HEK293 (cell line): Measurements from ENCODE around the gene ITPKA.

Source experiments
- REPIN1 ChIP-seq: fragments of 450-650 bp; formaldehyde crosslinking; IDR thresholded peaks from 2 replicates; pipeline ENCODE4 v1.5.1; 2017; ENCODE audit warnings: missing biosample characterization, missing genetic modification characterization, low read depth
- REST ChIP-seq: fragments of 450-650 bp; formaldehyde crosslinking; IDR thresholded peaks from 2 replicates; pipeline ENCODE4 v1.5.1; 2016; ENCODE audit warnings: missing biosample characterization, missing genetic modification characterization
- SCRT1 ChIP-seq: fragments of 450-650 bp; formaldehyde crosslinking; IDR thresholded peaks from 2 replicates; pipeline ENCODE4 v1.5.1; 2016; ENCODE audit warnings: missing biosample characterization, missing genetic modification characterization, borderline replicate concordance
- SP3 ChIP-seq: fragments of 450-650 bp; formaldehyde crosslinking; IDR thresholded peaks from 2 replicates; pipeline ENCODE4 v1.5.1; 2016; ENCODE audit warnings: missing biosample characterization, missing genetic modification characterization
- ZNF121 ChIP-seq: fragments of 450-650 bp; formaldehyde crosslinking; IDR thresholded peaks from 2 replicates; pipeline ENCODE4 v1.5.1; 2016; ENCODE audit warnings: missing biosample characterization, missing genetic modification characterization
- ZNF302 ChIP-seq: fragments of 450-650 bp; formaldehyde crosslinking; IDR thresholded peaks from 2 replicates; pipeline ENCODE4 v1.5.1; 2016; ENCODE audit warnings: missing biosample characterization, missing genetic modification characterization, low read depth
- ZNF558 ChIP-seq: fragments of 450-650 bp; formaldehyde crosslinking; IDR thresholded peaks from 2 replicates; pipeline ENCODE4 v1.5.1; 2016; ENCODE audit warnings: missing biosample characterization, missing genetic modification characterization
- ZNF560 ChIP-seq: fragments of 450-650 bp; formaldehyde crosslinking; IDR thresholded peaks from 2 replicates; pipeline ENCODE4 v1.5.1; 2017; ENCODE audit warnings: missing biosample characterization, missing genetic modification characterization, borderline replicate concordance
- ZNF621 ChIP-seq: fragments of 450-650 bp; formaldehyde crosslinking; IDR thresholded peaks from 2 replicates; pipeline ENCODE4 v1.5.1; 2017; ENCODE audit warnings: missing biosample characterization, missing genetic modification characterization
- TF ChIP-seq, protein P1 (sequence below): fragments of 450-650 bp; formaldehyde crosslinking; IDR thresholded peaks from 2 replicates; pipeline ENCODE4 v1.5.1; 2016; ENCODE audit warnings: missing biosample characterization, missing genetic modification characterization, borderline replicate concordance
- TF ChIP-seq, protein P2 (sequence below): fragments of 450-650 bp; formaldehyde crosslinking; IDR thresholded peaks from 2 replicates; pipeline ENCODE4 v1.5.1; 2016; ENCODE audit warnings: missing biosample characterization, missing genetic modification characterization

DNA sequence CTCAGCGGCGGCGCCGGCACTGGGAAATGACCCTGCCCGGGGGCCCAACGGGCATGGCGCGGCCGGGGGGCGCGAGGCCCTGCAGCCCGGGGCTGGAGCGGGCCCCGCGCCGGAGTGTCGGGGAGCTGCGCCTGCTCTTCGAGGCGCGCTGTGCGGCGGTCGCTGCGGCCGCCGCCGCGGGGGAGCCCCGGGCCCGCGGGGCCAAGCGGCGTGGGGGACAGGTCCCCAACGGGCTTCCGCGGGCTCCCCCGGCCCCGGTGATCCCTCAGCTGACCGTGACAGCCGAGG is 172 bp downstream of the ITPKA start:
- TF ChIP-seq ZNF621, result no peak
- TF ChIP-seq, protein P1, sequence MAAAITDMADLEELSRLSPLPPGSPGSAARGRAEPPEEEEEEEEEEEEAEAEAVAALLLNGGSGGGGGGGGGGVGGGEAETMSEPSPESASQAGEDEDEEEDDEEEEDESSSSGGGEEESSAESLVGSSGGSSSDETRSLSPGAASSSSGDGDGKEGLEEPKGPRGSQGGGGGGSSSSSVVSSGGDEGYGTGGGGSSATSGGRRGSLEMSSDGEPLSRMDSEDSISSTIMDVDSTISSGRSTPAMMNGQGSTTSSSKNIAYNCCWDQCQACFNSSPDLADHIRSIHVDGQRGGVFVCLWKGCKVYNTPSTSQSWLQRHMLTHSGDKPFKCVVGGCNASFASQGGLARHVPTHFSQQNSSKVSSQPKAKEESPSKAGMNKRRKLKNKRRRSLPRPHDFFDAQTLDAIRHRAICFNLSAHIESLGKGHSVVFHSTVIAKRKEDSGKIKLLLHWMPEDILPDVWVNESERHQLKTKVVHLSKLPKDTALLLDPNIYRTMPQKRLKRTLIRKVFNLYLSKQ (tag by site-specific recombination), result no peak
- TF ChIP-seq SP3 (tag by site-specific recombination), result no peak
- TF ChIP-seq ZNF560, result no peak
- TF ChIP-seq, protein P2, sequence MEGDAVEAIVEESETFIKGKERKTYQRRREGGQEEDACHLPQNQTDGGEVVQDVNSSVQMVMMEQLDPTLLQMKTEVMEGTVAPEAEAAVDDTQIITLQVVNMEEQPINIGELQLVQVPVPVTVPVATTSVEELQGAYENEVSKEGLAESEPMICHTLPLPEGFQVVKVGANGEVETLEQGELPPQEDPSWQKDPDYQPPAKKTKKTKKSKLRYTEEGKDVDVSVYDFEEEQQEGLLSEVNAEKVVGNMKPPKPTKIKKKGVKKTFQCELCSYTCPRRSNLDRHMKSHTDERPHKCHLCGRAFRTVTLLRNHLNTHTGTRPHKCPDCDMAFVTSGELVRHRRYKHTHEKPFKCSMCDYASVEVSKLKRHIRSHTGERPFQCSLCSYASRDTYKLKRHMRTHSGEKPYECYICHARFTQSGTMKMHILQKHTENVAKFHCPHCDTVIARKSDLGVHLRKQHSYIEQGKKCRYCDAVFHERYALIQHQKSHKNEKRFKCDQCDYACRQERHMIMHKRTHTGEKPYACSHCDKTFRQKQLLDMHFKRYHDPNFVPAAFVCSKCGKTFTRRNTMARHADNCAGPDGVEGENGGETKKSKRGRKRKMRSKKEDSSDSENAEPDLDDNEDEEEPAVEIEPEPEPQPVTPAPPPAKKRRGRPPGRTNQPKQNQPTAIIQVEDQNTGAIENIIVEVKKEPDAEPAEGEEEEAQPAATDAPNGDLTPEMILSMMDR (tag by site-specific recombination), result no peak
- no peak for TF ChIP-seq ZNF121 (tag by site-specific recombination)
- TF ChIP-seq REST (tag by site-specific recombination), result no peak
- no peak for TF ChIP-seq ZNF302 (tag by site-specific recombination)
- no peak for TF ChIP-seq SCRT1 (tag by site-specific recombination)
- no peak for TF ChIP-seq REPIN1 (tag by site-specific recombination)
- no peak for TF ChIP-seq ZNF558 (tag by site-specific recombination)
